CD4-positive, alpha-beta T cell treated with Interferon gamma for 1 hour (primary cell): ENCODE results near the gene LLGL2.

Experiments used
- DNase-seq: peaks from one replicate; pipeline ENCODE4 v3.0.0-alpha.2; 2020

Gene LLGL2

DNA sequence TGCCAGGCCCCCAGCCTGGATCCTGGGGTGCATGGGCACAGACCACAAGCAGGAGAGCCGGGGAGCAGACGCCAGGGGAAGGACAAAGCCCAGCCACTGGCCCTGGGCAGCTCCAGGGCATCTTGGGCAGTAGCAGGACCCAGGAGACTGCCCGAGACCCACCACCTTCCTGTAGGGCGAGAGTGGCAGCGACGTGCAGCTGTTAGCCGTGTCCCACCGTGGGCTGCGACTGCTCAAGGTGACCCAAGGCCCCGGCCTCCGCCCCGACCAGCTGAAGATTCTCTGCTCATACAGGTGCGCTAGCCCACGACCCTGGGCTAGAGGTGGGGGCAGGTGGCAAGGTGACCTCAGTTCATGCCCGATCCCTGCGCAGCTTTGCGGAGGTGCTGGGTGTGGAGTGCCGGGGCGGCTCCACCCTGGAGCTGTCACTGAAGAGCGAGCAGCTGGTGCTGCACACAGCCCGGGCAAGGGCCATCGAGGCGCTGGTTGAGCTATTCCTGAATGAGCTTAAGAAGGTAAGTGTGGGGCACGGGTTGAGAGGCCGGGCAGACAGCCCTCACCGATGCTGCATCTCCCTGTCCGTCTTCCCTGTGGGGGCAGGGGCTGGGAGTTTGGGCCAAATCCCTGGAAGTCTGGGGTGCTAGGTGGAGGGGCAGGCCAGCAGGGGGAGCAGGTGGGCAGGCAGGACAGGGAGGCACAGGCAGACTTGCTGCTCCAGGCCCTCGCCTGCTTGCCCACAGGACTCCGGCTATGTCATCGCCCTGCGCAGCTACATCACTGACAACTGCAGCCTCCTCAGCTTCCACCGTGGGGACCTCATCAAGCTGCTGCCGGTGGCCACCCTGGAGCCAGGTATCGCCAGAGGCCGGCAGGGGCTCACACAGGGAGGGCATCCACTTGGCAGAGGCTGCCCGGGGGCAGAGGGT is 94.3 kb downstream of the LLGL2 start:
- no peak for DNase-seq

DNA sequence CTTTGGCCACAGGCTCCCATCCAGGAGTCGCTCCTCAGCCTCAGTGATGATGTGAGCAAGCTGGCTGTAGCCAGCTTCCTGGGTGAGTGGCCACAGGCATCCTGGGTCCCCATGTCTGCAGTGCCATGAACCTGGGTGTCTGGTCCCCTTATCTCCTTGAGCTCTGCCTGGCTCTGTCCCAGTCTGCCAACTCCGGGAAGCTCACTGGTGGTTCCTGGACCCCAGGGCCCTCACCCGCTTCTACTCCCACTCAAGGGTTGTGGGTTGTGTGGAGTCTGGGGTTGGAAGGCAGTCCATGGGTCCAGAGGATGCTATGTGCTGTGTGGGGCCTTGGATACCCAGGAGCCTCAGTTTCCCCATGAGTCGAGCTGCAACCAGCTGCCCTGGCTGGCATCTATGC is 96.0 kb downstream of the LLGL2 start:
- no peak for DNase-seq

DNA sequence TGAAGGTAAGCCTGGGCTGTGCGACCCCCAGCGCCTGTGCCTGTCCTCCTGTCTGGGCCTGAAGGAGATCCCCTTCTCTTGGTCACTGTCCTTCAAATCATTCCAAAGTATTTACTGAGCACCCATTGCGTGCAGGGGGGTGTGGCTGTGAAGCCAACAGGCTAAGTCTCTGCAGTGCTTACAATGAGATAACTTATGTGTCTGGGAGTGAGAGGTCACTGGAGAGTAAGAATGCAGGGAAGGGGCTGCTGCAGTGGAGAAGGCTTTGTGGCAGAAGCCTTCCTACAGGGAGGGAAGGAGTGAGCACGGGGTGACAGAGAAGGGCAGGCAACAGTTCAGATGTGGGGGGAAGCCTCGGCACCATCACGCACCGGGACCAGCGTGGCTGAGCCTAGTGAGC is 96.6 kb downstream of the LLGL2 start:
- DNase-seq, result no peak

DNA sequence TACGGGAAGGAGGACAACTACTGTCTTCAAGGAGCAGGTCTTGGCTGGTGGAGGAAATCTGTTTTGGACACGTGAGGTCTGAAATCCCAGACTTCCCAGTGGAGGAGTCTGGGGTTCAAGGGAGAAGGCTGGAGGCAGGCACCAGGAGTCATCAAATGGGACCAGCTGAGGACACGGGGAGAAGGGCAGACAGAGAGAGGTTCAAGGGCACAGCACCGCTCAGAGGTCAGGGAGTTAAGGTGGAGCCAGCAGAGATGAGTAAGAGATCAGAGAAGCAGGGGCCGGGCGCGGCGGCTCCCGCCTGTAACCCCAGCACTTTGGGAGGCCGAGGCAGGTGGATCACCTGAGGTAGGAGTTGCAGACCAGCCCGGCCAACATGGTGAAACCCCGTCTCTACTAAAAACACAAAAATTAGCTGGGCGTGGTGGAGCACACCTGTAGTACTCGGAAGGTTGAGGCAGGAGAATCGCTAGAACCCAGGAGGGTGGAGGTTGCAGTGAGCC is 97.3 kb downstream of the LLGL2 start:
- no peak for DNase-seq

DNA sequence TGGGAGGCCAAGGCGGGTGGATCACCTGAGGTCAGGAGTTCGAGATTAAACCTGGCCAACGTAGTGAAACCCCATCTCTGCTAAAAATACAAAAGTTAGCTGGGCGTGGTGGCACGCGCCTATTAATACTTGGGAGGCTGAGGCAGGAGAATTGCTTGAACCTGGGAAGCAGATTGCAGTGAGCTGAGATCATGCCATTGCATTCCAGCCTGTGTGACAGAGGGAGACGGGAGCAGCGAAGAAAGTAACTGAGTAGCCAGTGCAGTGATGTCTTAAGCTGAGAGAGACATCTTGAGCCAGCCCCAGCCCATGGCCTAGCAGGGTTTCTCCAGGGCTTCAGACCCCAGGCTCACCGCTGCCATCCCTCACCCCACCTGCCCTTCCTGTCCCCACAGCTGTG is 97.9 kb downstream of the LLGL2 start:
- no peak for DNase-seq

DNA sequence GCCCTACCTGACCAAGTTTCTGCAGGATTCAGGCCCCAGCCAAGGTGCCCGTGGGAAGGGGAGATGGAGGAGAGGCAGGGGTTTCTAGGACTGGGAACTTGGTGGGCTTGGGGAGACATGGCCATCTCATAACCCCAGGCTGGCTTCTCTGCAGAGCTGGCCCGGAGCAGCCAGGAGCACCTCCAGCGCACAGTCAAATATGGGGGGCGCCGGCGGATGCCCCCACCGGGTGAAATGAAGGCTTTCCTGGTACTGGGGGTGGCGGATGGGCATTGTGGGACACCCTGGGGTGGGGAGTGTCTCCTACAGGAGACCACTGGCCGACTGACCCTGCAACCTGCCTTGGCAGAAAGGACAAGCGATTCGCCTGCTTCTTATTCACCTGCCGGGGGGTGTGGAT is 98.5 kb downstream of the LLGL2 start:
- DNase-seq, result no peak
